Endothelial cell of umbilical vein (primary cell): ENCODE measurements around the gene SIX4. TPM values are rescaled to one million over a fixed set of nuclear protein-coding genes. Genes with fewer than 3 reads are reported as not detected.

Source experiments
- BruUV-seq: library from RNA; stranded (reverse); fragments of 400-500 nt; replicated peaks from 2 replicates; lab custom pipeline; 2021; lab: Mats Ljungman, UMichigan
- CTCF ChIA-PET: fragments of 300-600, 350-600 bp; sonication (Branson Sonifier 250); formaldehyde crosslinking; loops from one replicate; lab custom pipeline; 2021; ENCODE audit warnings: antibody characterized with exemption, inconsistent platforms; lab: Charles Lee
- POLR2A ChIA-PET: fragments of 300-600, 350-600 bp; sonication (Branson Sonifier 250); formaldehyde crosslinking; loops from one replicate; lab custom pipeline; 2021; ENCODE audit warnings: antibody characterized with exemption, inconsistent platforms; lab: Charles Lee
- DNase-seq: peaks from one replicate; pipeline ENCODE4 v3.0.0-alpha.2; 2011; ENCODE audit warnings: low read depth, low spot score
- FAIRE-seq: peaks from 2 replicates; lab custom pipeline; 2011; peaks lifted over from hg19 to GRCh38; lab: Jason Lieb, UNC
- H2AFZ ChIP-seq: 2 replicates; pipeline ENCODE4 v1.6.0; 2012; ENCODE audit warnings: low read depth, low read length, control low read depth, inconsistent platforms
- H3K27ac ChIP-seq: 2 replicates; pipeline ENCODE4 v1.5.1; 2011; ENCODE audit warnings: low read depth, mild to moderate bottlenecking, control low read depth, low read length, moderate library complexity; ENCODE audit not compliant: insufficient read depth
- H3K27me3 ChIP-seq, 2 experiments: 2 replicates each; pipeline versions ENCODE4 v1.6.0 to v1.6.1; 2011; ENCODE audit warnings: low read length in 2 of 2, mixed read lengths in 1 of 2; ENCODE audit not compliant: control insufficient read depth in 2 of 2, insufficient read depth in 2 of 2
- H3K36me3 ChIP-seq, 2 experiments: 2 replicates in 1 of 2; 3 replicates in 1 of 2; pipeline ENCODE4 v1.5.1; 2011; ENCODE audit warnings: low read length in 2 of 2, mild to moderate bottlenecking in 1 of 2, moderate library complexity in 1 of 2; ENCODE audit not compliant: control insufficient read depth in 2 of 2, insufficient read depth in 2 of 2; ENCODE audit errors: extremely low read depth in 1 of 2
- H3K4me1 ChIP-seq: 3 replicates; pipeline ENCODE4 v1.5.1; 2011; ENCODE audit warnings: mild to moderate bottlenecking, low read length; ENCODE audit not compliant: control insufficient read depth, insufficient read depth; ENCODE audit errors: extremely low read depth
- H3K4me2 ChIP-seq: 2 replicates; pipeline ENCODE4 v1.6.1; 2011; ENCODE audit warnings: low read length, control low read depth, mixed read lengths; ENCODE audit not compliant: insufficient read depth
- H3K4me3 ChIP-seq, 3 experiments: fragments of 200-600 bp in 1 of 3; sonication (generic), shearing (Covaris generic) in 1 of 3; replicated peaks in 1 of 3; 2 replicates each; pipeline ENCODE4 v1.5.1; 2011 to 2016; ENCODE audit warnings: control low read depth in 3 of 3, low read length in 3 of 3, mild to moderate bottlenecking in 2 of 3, inconsistent platforms in 1 of 3, low read depth in 1 of 3, moderate library complexity in 1 of 3; ENCODE audit not compliant: insufficient read depth in 1 of 3
- H3K79me2 ChIP-seq: 2 replicates; pipeline ENCODE4 v1.6.0; 2012; ENCODE audit warnings: low read length, inconsistent platforms; ENCODE audit not compliant: control insufficient read depth, insufficient read depth
- H3K9ac ChIP-seq: replicated peaks from 2 replicates; pipeline ENCODE3; 2011; ENCODE audit warnings: low read length, control low read depth; ENCODE audit not compliant: insufficient read depth; ENCODE audit errors: extremely low read depth
- H3K9me1 ChIP-seq: replicated peaks from 3 replicates; pipeline ENCODE4 v1.6.0; 2011; ENCODE audit warnings: mild to moderate bottlenecking, low read length; ENCODE audit not compliant: control insufficient read depth, insufficient read depth; ENCODE audit errors: extremely low read depth
- H3K9me3 ChIP-seq: replicated peaks from 2 replicates; pipeline ENCODE4 v1.5.1; 2012; ENCODE audit warnings: low read length, inconsistent platforms; ENCODE audit not compliant: control insufficient read depth, insufficient read depth
- H4K20me1 ChIP-seq: replicated peaks from 2 replicates; pipeline ENCODE3; 2011; ENCODE audit warnings: mild to moderate bottlenecking, low read length; ENCODE audit not compliant: control insufficient read depth, insufficient read depth; ENCODE audit errors: extremely low read depth
- EZH2 ChIP-seq: IDR thresholded peaks from 2 replicates; pipeline ENCODE4 v1.6.1; 2012; ENCODE audit warnings: borderline replicate concordance, low read depth, mild to moderate bottlenecking, moderate library complexity, low read length, inconsistent platforms; ENCODE audit not compliant: severe bottlenecking
- FOS ChIP-seq: IDR thresholded peaks from 2 replicates; pipeline ENCODE4 v1.6.1; 2011; ENCODE audit warnings: mild to moderate bottlenecking, low read length, moderate library complexity, borderline replicate concordance; ENCODE audit not compliant: insufficient read depth
- GATA2 ChIP-seq: IDR thresholded peaks from 2 replicates; pipeline ENCODE4 v1.7.0; 2011; ENCODE audit warnings: low read depth, mild to moderate bottlenecking, moderate library complexity, mixed read lengths, low read length; ENCODE audit not compliant: insufficient read length, insufficient read depth
- JUN ChIP-seq: IDR thresholded peaks from 2 replicates; pipeline ENCODE4 v1.6.1; 2011; ENCODE audit warnings: borderline replicate concordance, low read depth; ENCODE audit not compliant: insufficient read length, insufficient read depth
- MYC ChIP-seq: IDR thresholded peaks from one replicate; pipeline ENCODE4 v1.6.1; 2011; ENCODE audit warnings: mild to moderate bottlenecking, low read depth, low read length
- POLR2A ChIP-seq: IDR thresholded peaks from 2 replicates; pipeline ENCODE4 v1.6.1; 2012; ENCODE audit warnings: low read depth, mild to moderate bottlenecking, control low read depth, low read length
- POLR2AphosphoS5 ChIP-seq: IDR thresholded peaks from 2 replicates; pipeline ENCODE4 v1.6.1; 2012; ENCODE audit warnings: low read depth, mild to moderate bottlenecking, control low read depth, low read length, moderate library complexity; ENCODE audit not compliant: insufficient read depth
- dilution Hi-C: fragments of 300-500 bp; cut with MboI; formaldehyde crosslinking; loops from one replicate; pipeline ENCODE4 v1.15.0; 2019; ENCODE audit warnings: low sequenced_read_pairs; ENCODE audit not compliant: extremely low pct_ligation_motif_present
- intact Hi-C: fragments of 100-400 bp; cut with micrococcal nuclease; formaldehyde crosslinking; loops from one replicate; pipeline ENCODE4 v1.10.0; 2022
- polyA plus RNA-seq, 4 experiments: library from polyadenylated mRNA; depleted of rRNA in 3 of 4; stranded (reverse) in 3 of 4; unstranded in 1 of 4; fragments of >200 nt; gene quantifications; 2 replicates each; pipeline versions ENCODE4 v1.2.1 to v1.2.3, GENCODE V29; 2011 to 2012; ENCODE audit warnings: missing spikeins in 1 of 4
- total RNA-seq: library from RNA; stranded (reverse); gene quantifications from 2 replicates; pipeline ENCODE4 v1.2.3, GENCODE V29; 2021
- TF ChIP-seq, protein P1 (sequence below), 2 donors: IDR thresholded peaks; 1 replicate in 1 of 2; 2 replicates in 1 of 2; pipeline ENCODE4 v1.5.1; 2011; ENCODE audit warnings: low read length in 2 of 2, mild to moderate bottlenecking in 2 of 2, moderate library complexity in 2 of 2, control low read depth in 1 of 2, inconsistent platforms in 1 of 2, low read depth in 1 of 2; ENCODE audit not compliant: insufficient read depth in 1 of 2; ENCODE audit errors: extremely low read depth in 1 of 2
- TF ChIP-seq, protein P2 (sequence below): IDR thresholded peaks from 2 replicates; pipeline ENCODE4 v1.6.1; 2011; ENCODE audit not compliant: insufficient read depth, insufficient read length

Gene SIX4
- total and polyA plus RNA-seq, 2 donors (not counting 3 experiments of a cell fraction or from before 2014, with no cell fraction given) = 1.8 to 4.7 TPM

DNA sequence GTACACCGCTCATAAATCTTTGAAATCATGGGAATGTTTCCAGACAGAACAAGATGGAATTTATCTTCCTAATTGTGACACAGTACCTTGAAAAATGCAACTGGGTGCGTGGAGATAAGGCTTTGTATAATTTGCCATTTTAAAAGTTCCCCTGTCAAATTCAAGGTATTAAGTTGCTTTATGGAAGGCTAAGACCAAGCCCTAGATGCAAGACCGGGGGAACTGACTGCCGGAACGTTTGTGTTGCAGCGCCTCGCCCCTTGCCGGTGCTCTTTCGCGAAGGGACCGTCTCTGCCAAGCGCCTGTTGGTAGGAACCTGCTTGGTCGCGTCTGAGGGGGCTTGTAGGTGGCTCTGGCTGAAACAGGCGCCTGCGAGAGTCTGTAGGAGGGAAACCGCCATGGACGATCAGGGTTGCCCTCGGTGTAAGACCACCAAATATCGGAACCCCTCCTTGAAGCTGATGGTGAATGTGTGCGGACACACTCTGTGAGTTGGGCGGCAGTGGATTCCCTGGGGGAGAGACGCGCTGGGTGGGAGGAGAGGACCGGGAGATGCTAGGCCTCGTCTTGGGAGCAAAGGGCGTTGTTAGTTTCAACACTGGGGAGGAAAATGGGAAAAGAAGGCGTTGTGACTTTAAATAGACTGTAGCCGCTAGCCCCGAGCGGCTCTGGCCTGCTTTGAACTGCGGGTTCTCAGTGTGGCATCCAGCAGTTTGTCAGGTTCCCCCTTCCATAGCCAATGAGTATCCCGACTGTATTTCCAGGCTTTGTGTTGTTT, 10.5 kb upstream of the SIX4 start, which contains the start of gene MNAT1:
Gene MNAT1 (plus strand): TSS at position 297 of the 778 bp plus-strand sequence. CDS start 102 bp downstream, at position 399.
- Histone ChIP-seq H3K4me2 (peak within 1 kb of the TSS; percentile 92), H3K9me1 (no peaks in the 10 kb centered on the region), H3K79me2 (peaks cover 40% of the 10 kb centered on the region), H3K27me3 (peaks cover 9 to 25% of the 10 kb centered on the region in 2 experiments), H3K36me3 (no peaks in the 10 kb centered on the region), H3K9me3 (no peaks in the 10 kb centered on the region), H4K20me1 (no peaks in the 10 kb centered on the region), H2AFZ (peak within 1 kb of the TSS; percentile 74), H3K4me3 (peak within 1 kb of the TSS; percentile 38 to 75 (median 59)), H3K4me1 (peaks cover 16% of the 10 kb centered on the region), H3K9ac (peak within 1 kb of the TSS; percentile 72), H3K27ac (peak within 1 kb of the TSS; percentile 32)
- peak; percentile 86 for FAIRE-seq
- POLR2A ChIA-PET = no interaction called here
- peak; percentile 90 for DNase-seq
- CTCF ChIA-PET = interaction anchor here (1.9 kb wide), 1 partner anchor 519 kb away, joined by 4 read pairs; no protein-coding TSS in a partner anchor
- TF ChIP-seq GATA2 = no peak
- TF ChIP-seq POLR2A = peak; percentile 77
- TF ChIP-seq, protein P1, sequence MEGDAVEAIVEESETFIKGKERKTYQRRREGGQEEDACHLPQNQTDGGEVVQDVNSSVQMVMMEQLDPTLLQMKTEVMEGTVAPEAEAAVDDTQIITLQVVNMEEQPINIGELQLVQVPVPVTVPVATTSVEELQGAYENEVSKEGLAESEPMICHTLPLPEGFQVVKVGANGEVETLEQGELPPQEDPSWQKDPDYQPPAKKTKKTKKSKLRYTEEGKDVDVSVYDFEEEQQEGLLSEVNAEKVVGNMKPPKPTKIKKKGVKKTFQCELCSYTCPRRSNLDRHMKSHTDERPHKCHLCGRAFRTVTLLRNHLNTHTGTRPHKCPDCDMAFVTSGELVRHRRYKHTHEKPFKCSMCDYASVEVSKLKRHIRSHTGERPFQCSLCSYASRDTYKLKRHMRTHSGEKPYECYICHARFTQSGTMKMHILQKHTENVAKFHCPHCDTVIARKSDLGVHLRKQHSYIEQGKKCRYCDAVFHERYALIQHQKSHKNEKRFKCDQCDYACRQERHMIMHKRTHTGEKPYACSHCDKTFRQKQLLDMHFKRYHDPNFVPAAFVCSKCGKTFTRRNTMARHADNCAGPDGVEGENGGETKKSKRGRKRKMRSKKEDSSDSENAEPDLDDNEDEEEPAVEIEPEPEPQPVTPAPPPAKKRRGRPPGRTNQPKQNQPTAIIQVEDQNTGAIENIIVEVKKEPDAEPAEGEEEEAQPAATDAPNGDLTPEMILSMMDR (IDR thresholded peaks at IDR 0.05; ENCODE audit: extremely low read depth in 1 of 2, insufficient read depth in 1 of 2, low read depth in 1 of 2, low read length in 2 of 2) = no peak
- no peak for TF ChIP-seq MYC
- no peak for TF ChIP-seq FOS
- TF ChIP-seq, protein P2, sequence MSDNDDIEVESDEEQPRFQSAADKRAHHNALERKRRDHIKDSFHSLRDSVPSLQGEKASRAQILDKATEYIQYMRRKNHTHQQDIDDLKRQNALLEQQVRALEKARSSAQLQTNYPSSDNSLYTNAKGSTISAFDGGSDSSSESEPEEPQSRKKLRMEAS = no peak
- no peak for TF ChIP-seq EZH2
- no peak for TF ChIP-seq JUN
- TF ChIP-seq POLR2AphosphoS5 = peak; percentile 89
- BruUV-seq = TSS peak; percentile 62
- dilution Hi-C loops (no loop called here), intact Hi-C loops (loop anchor here (1.0 to 5.0 kb wide), 4 partner anchors 10 to 518 kb away; partner anchors contain the start of genes SIX4, SLC38A6 and TRMT5)
